ENCODE results near the gene REEP6. TPM values are rescaled to one million over a fixed set of nuclear protein-coding genes. Genes with fewer than 3 reads are reported as not detected.

REEP6 gene
- polyA plus RNA-seq, 1 of the 3 experiments (the other 2 are of a cell fraction): 9.1 TPM

DNA sequence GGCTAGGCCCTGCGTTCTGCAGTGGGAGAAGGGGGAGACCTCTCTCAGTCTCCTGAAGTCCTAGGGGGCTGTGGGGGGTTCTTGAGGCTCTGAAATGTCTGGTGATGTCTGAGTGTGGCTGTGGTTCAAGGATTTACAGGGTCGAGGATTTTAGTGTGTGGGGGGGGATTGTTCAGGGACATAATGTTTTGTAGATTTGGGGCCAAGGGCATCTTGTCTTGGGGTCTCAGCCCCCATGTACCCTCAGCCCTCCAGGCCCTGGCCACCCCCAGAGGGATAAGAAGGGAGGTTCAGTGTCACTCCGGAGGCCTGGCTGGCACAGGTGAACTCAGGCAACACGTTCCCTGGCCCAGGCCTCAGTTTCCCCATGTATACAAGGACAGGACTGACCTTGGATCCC is 43.5 kb upstream of the REEP6 start (continued):
- TF ChIP-seq, protein P1, sequence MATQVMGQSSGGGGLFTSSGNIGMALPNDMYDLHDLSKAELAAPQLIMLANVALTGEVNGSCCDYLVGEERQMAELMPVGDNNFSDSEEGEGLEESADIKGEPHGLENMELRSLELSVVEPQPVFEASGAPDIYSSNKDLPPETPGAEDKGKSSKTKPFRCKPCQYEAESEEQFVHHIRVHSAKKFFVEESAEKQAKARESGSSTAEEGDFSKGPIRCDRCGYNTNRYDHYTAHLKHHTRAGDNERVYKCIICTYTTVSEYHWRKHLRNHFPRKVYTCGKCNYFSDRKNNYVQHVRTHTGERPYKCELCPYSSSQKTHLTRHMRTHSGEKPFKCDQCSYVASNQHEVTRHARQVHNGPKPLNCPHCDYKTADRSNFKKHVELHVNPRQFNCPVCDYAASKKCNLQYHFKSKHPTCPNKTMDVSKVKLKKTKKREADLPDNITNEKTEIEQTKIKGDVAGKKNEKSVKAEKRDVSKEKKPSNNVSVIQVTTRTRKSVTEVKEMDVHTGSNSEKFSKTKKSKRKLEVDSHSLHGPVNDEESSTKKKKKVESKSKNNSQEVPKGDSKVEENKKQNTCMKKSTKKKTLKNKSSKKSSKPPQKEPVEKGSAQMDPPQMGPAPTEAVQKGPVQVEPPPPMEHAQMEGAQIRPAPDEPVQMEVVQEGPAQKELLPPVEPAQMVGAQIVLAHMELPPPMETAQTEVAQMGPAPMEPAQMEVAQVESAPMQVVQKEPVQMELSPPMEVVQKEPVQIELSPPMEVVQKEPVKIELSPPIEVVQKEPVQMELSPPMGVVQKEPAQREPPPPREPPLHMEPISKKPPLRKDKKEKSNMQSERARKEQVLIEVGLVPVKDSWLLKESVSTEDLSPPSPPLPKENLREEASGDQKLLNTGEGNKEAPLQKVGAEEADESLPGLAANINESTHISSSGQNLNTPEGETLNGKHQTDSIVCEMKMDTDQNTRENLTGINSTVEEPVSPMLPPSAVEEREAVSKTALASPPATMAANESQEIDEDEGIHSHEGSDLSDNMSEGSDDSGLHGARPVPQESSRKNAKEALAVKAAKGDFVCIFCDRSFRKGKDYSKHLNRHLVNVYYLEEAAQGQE (IDR thresholded peaks at IDR 0.05; ENCODE audit: low read depth, low read length): no peak
- TF ChIP-seq EZH2phosphoT487 (IDR thresholded peaks at IDR 0.05; ENCODE audit: borderline replicate concordance, low read depth) (no peak), ELF1 (IDR thresholded peaks at IDR 0.05) (no peak), TEAD4 (IDR thresholded peaks at IDR 0.05; ENCODE audit: borderline replicate concordance, insufficient read depth) (no peak), RFX5 (IDR thresholded peaks at IDR 0.05; ENCODE audit: low read length) (no peak)
- TF ChIP-seq, protein P2, sequence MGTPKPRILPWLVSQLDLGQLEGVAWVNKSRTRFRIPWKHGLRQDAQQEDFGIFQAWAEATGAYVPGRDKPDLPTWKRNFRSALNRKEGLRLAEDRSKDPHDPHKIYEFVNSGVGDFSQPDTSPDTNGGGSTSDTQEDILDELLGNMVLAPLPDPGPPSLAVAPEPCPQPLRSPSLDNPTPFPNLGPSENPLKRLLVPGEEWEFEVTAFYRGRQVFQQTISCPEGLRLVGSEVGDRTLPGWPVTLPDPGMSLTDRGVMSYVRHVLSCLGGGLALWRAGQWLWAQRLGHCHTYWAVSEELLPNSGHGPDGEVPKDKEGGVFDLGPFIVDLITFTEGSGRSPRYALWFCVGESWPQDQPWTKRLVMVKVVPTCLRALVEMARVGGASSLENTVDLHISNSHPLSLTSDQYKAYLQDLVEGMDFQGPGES (IDR thresholded peaks at IDR 0.05; ENCODE audit: low read depth, low read length): no peak

DNA sequence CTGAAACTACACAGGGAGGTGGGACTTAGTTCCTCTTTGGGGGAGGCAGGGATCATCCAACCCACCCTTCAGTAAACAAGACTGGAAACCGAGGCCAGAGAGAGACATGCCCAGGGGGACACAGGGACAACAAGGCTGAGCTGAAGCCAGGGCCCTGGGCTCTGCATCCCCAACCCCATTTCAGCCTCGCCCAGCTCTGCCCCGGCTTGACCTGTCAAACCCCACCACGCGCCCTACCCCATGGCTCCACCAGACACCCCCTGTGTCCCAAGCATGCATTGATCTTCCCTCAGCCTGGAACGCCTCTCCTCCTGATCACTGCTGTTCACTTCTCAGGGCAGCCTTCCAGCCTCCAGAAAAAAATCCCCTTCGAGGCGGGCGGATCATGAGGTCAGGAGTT is 43.0 kb upstream of the REEP6 start:
- POLR2A ChIA-PET: no interaction called here
- Histone ChIP-seq H3K4me3 (ENCODE audit: low read depth in 2 of 2, low read length in 1 of 2) (no peak overlapping the region), H3K9ac (no peak overlapping the region), H3K79me2 (ENCODE audit: insufficient read depth) (no peaks in the 10 kb centered on the region), H3K27ac (ENCODE audit: low read depth in 2 of 2, low read length in 1 of 2) (no peak overlapping the region), H3K9me3 (no peaks in the 10 kb centered on the region), H3K36me3 (replicated peaks in 1 of 2; ENCODE audit: control insufficient read depth in 1 of 2, insufficient read depth in 2 of 2, low read length in 1 of 2) (peaks cover 0 to 5% of the 10 kb centered on the region in 2 experiments), H4K20me1 (ENCODE audit: insufficient read depth) (peaks cover 41% of the 10 kb centered on the region), H3K4me1 (ENCODE audit: control insufficient read depth in 1 of 2, insufficient read depth in 2 of 2, low read depth in 1 of 2, low read length in 1 of 2) (peaks cover 3 to 46% of the 10 kb centered on the region in 2 experiments; a peak in 2 of 4 replicates), H3K4me2 (no peak overlapping the region), H3F3A (replicated peaks; ENCODE audit: insufficient read depth) (peaks cover 30% of the 10 kb centered on the region), H3K9me2 (no peaks in the 10 kb centered on the region), H2AFZ (ENCODE audit: low read depth) (no peak overlapping the region), H3K27me3 (ENCODE audit: insufficient read depth) (no peaks in the 10 kb centered on the region)
- WGBS (ENCODE audit: low lambda C conversion rate): 94% methylated on average over 9 of the region's 9 CpGs
- DNase-seq: no peak
- CTCF ChIA-PET: no interaction called here
- TF ChIP-seq PBX3 (IDR thresholded peaks at IDR 0.05) (no peak), TAF1 (IDR thresholded peaks at IDR 0.05; ENCODE audit: borderline replicate concordance, low read depth, low read length) (no peak), SIN3A (IDR thresholded peaks at IDR 0.05; ENCODE audit: borderline replicate concordance, low read depth, low read length) (no peak), NRF1 (IDR thresholded peaks at IDR 0.05; ENCODE audit: low read depth, low read length) (no peak), TCF12 (IDR thresholded peaks at IDR 0.05) (no peak), MXI1 (IDR thresholded peaks at IDR 0.05; ENCODE audit: low read depth, low read length) (no peak), RFX5 (IDR thresholded peaks at IDR 0.05; ENCODE audit: low read length) (no peak), TEAD4 (IDR thresholded peaks at IDR 0.05; ENCODE audit: borderline replicate concordance, insufficient read depth) (no peak), CHD2 (IDR thresholded peaks at IDR 0.05; ENCODE audit: low read length, partially characterized antibody) (no peak), GABPA (IDR thresholded peaks at IDR 0.05; ENCODE audit: low read depth) (no peak), MAX (IDR thresholded peaks at IDR 0.05; ENCODE audit: low read depth) (no peak), FOXM1 (IDR thresholded peaks at IDR 0.05; ENCODE audit: low read depth) (no peak), FOSL2 (IDR thresholded peaks at IDR 0.05; ENCODE audit: borderline replicate concordance, low read depth) (no peak), JUND (IDR thresholded peaks at IDR 0.05) (no peak), YY1 (IDR thresholded peaks at IDR 0.05; ENCODE audit: low read depth) (no peak)
- TF ChIP-seq, protein P1 (IDR thresholded peaks at IDR 0.05; ENCODE audit: low read depth, low read length): no peak
- TF ChIP-seq, protein P3, sequence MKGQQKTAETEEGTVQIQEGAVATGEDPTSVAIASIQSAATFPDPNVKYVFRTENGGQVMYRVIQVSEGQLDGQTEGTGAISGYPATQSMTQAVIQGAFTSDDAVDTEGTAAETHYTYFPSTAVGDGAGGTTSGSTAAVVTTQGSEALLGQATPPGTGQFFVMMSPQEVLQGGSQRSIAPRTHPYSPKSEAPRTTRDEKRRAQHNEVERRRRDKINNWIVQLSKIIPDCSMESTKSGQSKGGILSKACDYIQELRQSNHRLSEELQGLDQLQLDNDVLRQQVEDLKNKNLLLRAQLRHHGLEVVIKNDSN (IDR thresholded peaks at IDR 0.05; ENCODE audit: borderline replicate concordance, low read depth): no peak

Measured in SK-N-SH (cell line).